Adrenal gland (tissue), 12 donors: ENCODE results near the gene ABCA10. TPM values are rescaled to one million over a fixed set of nuclear protein-coding genes. Genes with fewer than 3 reads are reported as not detected.

Experiments
- DNase-seq, 7 donors: peaks; one replicate each; pipeline ENCODE4 v3.0.0-alpha.2; 2019 to 2020
- H3K27ac ChIP-seq, 5 donors: fragments of 200-600 bp; sonication (generic) in 4 of 5; 1 replicate in 3 of 5; 2 replicates in 2 of 5; pipeline versions ENCODE4 v1.5.1 to v1.8.0; 2016 to 2020; ENCODE audit warnings: mild to moderate bottlenecking in 1 of 5
- H3K27me3 ChIP-seq: fragments of 200-600 bp; 2 replicates; pipeline ENCODE4 v1.8.0; 2021
- H3K36me3 ChIP-seq, 2 donors: fragments of 200-600 bp; replicated peaks in 1 of 2; 1 replicate in 1 of 2; 2 replicates in 1 of 2; pipeline versions ENCODE4 v1.5.1 to v1.8.0; 2018 to 2022
- H3K4me1 ChIP-seq, 2 donors: fragments of 200-600 bp; replicated peaks in 1 of 2; 1 replicate in 1 of 2; 2 replicates in 1 of 2; pipeline versions ENCODE4 v1.5.1 to v1.8.0; 2018 to 2021
- H3K4me3 ChIP-seq, 4 donors: fragments of 200-600 bp; sonication (generic) in 3 of 4; one replicate each; pipeline ENCODE4 v1.5.1; 2016 to 2018
- H3K9me3 ChIP-seq, 3 donors: fragments of 200-600 bp; sonication (generic) in 1 of 3; replicated peaks in 1 of 3; 1 replicate in 2 of 3; 2 replicates in 1 of 3; pipeline versions ENCODE4 v1.5.1 to v1.8.0; 2016 to 2021
- CTCF ChIP-seq, 6 experiments: fragments of 450-650 bp in 4 of 6; fragments of 200-600 bp in 2 of 6; sonication (generic) in 1 of 6; IDR thresholded peaks; 1 replicate in 5 of 6; 2 replicates in 1 of 6; pipeline versions ENCODE4 v1.5.1 to v1.8.0; 2016 to 2021; ENCODE audit warnings: antibody characterized with exemption in 6 of 6, mild to moderate bottlenecking in 2 of 6, moderate library complexity in 1 of 6
- POLR2A ChIP-seq, 2 donors: fragments of 450-650 bp; IDR thresholded peaks; one replicate each; pipeline ENCODE4 v1.6.1; 2017; ENCODE audit warnings: antibody characterized with exemption in 2 of 2, mild to moderate bottlenecking in 2 of 2, moderate library complexity in 1 of 2
- WGBS, 4 donors: extraction: QIAGEN DNeasy Blood & Tissue Kit in 2 of 4; methylation state at CpG; one replicate each; pipeline versions ENCODE4 v1.1.5 to v1.1.7; 2013 to 2017; 5-methylcytosine and 5-hydroxymethylcytosine counted together
- intact Hi-C, 2 donors: fragments of 100-400 bp; cut with DNase I; formaldehyde crosslinking; loops; one replicate each; pipeline versions ENCODE4 v1.14.1 to v1.15.0; 2022 to 2023
- polyA plus RNA-seq, 3 donors: library from polyadenylated mRNA; stranded (reverse); fragments of 200-250 nt in 2 of 3; fragments of 350-450 nt in 1 of 3; fragmentation: Illumina TruSeq in 1 of 3; extraction: RNeasy Lipid Tissue Mini Kit (QIAGEN cat#74804) in 1 of 3; gene quantifications; one replicate each; pipeline ENCODE4 v1.2.3, GENCODE V29; 2013 to 2014
- total RNA-seq, 9 donors: library from RNA; depleted of rRNA in 4 of 9; stranded (reverse); fragments of >200 nt in 4 of 9; fragments of 120-200 nt in 1 of 9; fragmentation: NEBNext Ultra II Directional in 1 of 9; extraction: Animal tissue kit (Norgen Biotek cat#: 25700) in 1 of 9; gene quantifications; one replicate each; pipeline versions ENCODE4 v1.1.0 to v1.2.4, GENCODE V29; 2013 to 2023
- donor health status: healthy with polysubstance abuse.
- donor health status: Bipolar disorder and iron deficiency.
- donor health status: DM: yes; HTN: yes; CAD: no.
- donor health status: DM: no; HTN: no; CAD: no.
- donor health status: DM: no; HTN: no; CAD: no.
- donor health status: DM: yes; HTN: yes; CAD: no.

Gene ABCA10
- total and polyA plus RNA-seq, 12 donors: 0.24 to 28.2 (median 3.5) TPM

GRCh38 chr17:69254187-69254586 is 25.6 kb upstream of the ABCA10 start:
- Histone ChIP-seq H3K27ac (no peak overlapping the region), H3K4me1 (no peaks in the 10 kb centered on the region), H3K4me3 (no peak overlapping the region), H3K9me3 (no peaks in the 10 kb centered on the region), H3K27me3 (no peaks in the 10 kb centered on the region), H3K36me3 (peaks cover 0 to 11% of the 10 kb centered on the region in 2 donors)
- intact Hi-C loops: no loop called here
- 43 to 58% (median 49%) methylated on average over 1 of the region's 1 CpG for WGBS, 4 donors
- DNase-seq: no peak
- TF ChIP-seq POLR2A (IDR thresholded peaks at IDR 0.05): no peak
- no peak for TF ChIP-seq CTCF (IDR thresholded peaks at IDR 0.05)

- DNase-seq: no peak
- no peak overlapping the region for H3K4me3 ChIP-seq
- no peaks in the 10 kb centered on the region for H3K27me3 ChIP-seq
- H3K27ac ChIP-seq: no peak overlapping the region
- WGBS, 4 donors: 91 to 93% (median 92%) methylated on average over 4 of the region's 4 CpGs
- H3K36me3 ChIP-seq: peaks cover 0 to 11% of the 10 kb centered on the region in 2 donors
- intact Hi-C loops: no loop called here
- H3K4me1 ChIP-seq: no peaks in the 10 kb centered on the region
- no peaks in the 10 kb centered on the region for H3K9me3 ChIP-seq
- no peak for TF ChIP-seq CTCF (IDR thresholded peaks at IDR 0.05)
- TF ChIP-seq POLR2A (IDR thresholded peaks at IDR 0.05): no peak
Observed at GRCh38 chr17:69250641-69251040, 22.0 kb upstream of the ABCA10 start.

GRCh38 chr17:69246726-69247375 is 18.2 kb upstream of the ABCA10 start:
- WGBS, 4 donors: 54 to 65% (median 56%) methylated on average over 4 of the region's 4 CpGs
- Histone ChIP-seq H3K4me3 (no peak overlapping the region), H3K36me3 (no peaks in the 10 kb centered on the region), H3K9me3 (no peaks in the 10 kb centered on the region), H3K4me1 (no peaks in the 10 kb centered on the region), H3K27me3 (no peaks in the 10 kb centered on the region), H3K27ac (no peak overlapping the region)
- TF ChIP-seq CTCF (IDR thresholded peaks at IDR 0.05) (peak; percentile 44 to 72 (median 58)), POLR2A (IDR thresholded peaks at IDR 0.05) (no peak)
- no peak for DNase-seq
- intact Hi-C loops: no loop called here

GRCh38 chr17:69246202-69246601 is 17.6 kb upstream of the ABCA10 start:
- Histone ChIP-seq H3K4me3 (no peak overlapping the region), H3K36me3 (no peaks in the 10 kb centered on the region), H3K9me3 (no peaks in the 10 kb centered on the region), H3K27ac (no peak overlapping the region), H3K27me3 (no peaks in the 10 kb centered on the region), H3K4me1 (no peaks in the 10 kb centered on the region)
- WGBS, 4 donors: 40 to 51% (median 45%) methylated on average over 1 of the region's 1 CpG
- intact Hi-C loops: no loop called here
- TF ChIP-seq POLR2A (IDR thresholded peaks at IDR 0.05) (no peak), CTCF (IDR thresholded peaks at IDR 0.05) (no peak)
- no peak for DNase-seq
